HEK293T (cell line): ENCODE measurements around the gene MAP4.

Experiments used
- CTCF ChIA-PET: fragments of 350-600 bp; formaldehyde crosslinking; extraction: SDS; loops from one replicate; lab custom pipeline; 2021; ENCODE audit warnings: antibody characterized with exemption, inconsistent platforms; lab: Yijun Ruan, JAX
- POLR2A ChIA-PET: fragments of 350-600 bp; formaldehyde crosslinking; extraction: SDS; loops from one replicate; lab custom pipeline; 2020; ENCODE audit warnings: antibody characterized with exemption, inconsistent platforms; lab: Yijun Ruan, JAX
- DNase-seq: peaks from one replicate; pipeline ENCODE4 v3.0.0; 2012; ENCODE audit warnings: mixed read lengths; ENCODE audit errors: extremely low spot score
- ARNT ChIP-seq: fragments of 450-650 bp; IDR thresholded peaks from 2 replicates; pipeline ENCODE4 v1.6.1; 2017; ENCODE audit warnings: mild to moderate bottlenecking
- BHLHE40 ChIP-seq: fragments of 450-650 bp; IDR thresholded peaks from 2 replicates; pipeline ENCODE4 v1.6.1; 2016; ENCODE audit warnings: mild to moderate bottlenecking, moderate library complexity, borderline replicate concordance
- CTBP1 ChIP-seq: fragments of 450-650 bp; IDR thresholded peaks from 2 replicates; pipeline ENCODE4 v1.6.1; 2016; ENCODE audit warnings: borderline replicate concordance
- ELF4 ChIP-seq: fragments of 450-650 bp; IDR thresholded peaks from 2 replicates; pipeline ENCODE4 v1.6.1; 2017; ENCODE audit warnings: antibody characterized with exemption
- FOXA1 ChIP-seq: fragments of 450-650 bp; IDR thresholded peaks from 2 replicates; pipeline ENCODE4 v1.6.1; 2016; ENCODE audit warnings: mild to moderate bottlenecking
- FOXK2 ChIP-seq: fragments of 450-650 bp; IDR thresholded peaks from 2 replicates; pipeline ENCODE4 v1.6.1; 2016; ENCODE audit warnings: mild to moderate bottlenecking
- FOXM1 ChIP-seq: fragments of 450-650 bp; IDR thresholded peaks from 2 replicates; pipeline ENCODE4 v1.6.1; 2017; ENCODE audit warnings: mild to moderate bottlenecking, borderline replicate concordance
- HDGF ChIP-seq: fragments of 450-650 bp; IDR thresholded peaks from 2 replicates; pipeline ENCODE4 v1.6.1; 2017; ENCODE audit warnings: antibody characterized with exemption, borderline replicate concordance
- L3MBTL2 ChIP-seq: fragments of 450-650 bp; conservative IDR thresholded peaks from 2 replicates; pipeline ENCODE4 v1.6.1; 2016; ENCODE audit warnings: mild to moderate bottlenecking
- LEF1 ChIP-seq: fragments of 450-650 bp; IDR thresholded peaks from 2 replicates; pipeline ENCODE4 v1.6.1; 2017; ENCODE audit warnings: mild to moderate bottlenecking, borderline replicate concordance
- NFRKB ChIP-seq: fragments of 450-650 bp; IDR thresholded peaks from 2 replicates; pipeline ENCODE4 v1.6.1; 2016; ENCODE audit warnings: mild to moderate bottlenecking, moderate library complexity
- PKNOX1 ChIP-seq: fragments of 450-650 bp; IDR thresholded peaks from 2 replicates; pipeline ENCODE4 v1.6.1; 2016
- SP1 ChIP-seq: fragments of 450-650 bp; IDR thresholded peaks from 2 replicates; pipeline ENCODE4 v1.6.1; 2017
- SUZ12 ChIP-seq: fragments of 450-650 bp; IDR thresholded peaks from 2 replicates; pipeline ENCODE4 v1.6.1; 2016; ENCODE audit warnings: mild to moderate bottlenecking
- TARDBP ChIP-seq: fragments of 450-650 bp; IDR thresholded peaks from 2 replicates; pipeline ENCODE4 v1.6.1; 2016
- ZNF384 ChIP-seq: fragments of 450-650 bp; IDR thresholded peaks from 2 replicates; pipeline ENCODE4 v1.6.1; 2016

MAP4 gene

GRCh38 chr3:47989981-47990440 is 26.2 kb downstream of the MAP4 start:
- peak; percentile 80 for DNase-seq
- TF ChIP-seq HDGF (no peak), ELF4 (no peak), SP1 (no peak), PKNOX1 (no peak), BHLHE40 (no peak), FOXK2 (no peak), TARDBP (no peak), L3MBTL2 (no peak), CTBP1 (no peak), SUZ12 (no peak), NFRKB (no peak), FOXM1 (no peak)
- POLR2A ChIA-PET = interaction anchor here (0.9 to 1.0 kb wide), 2 partner anchors 99 to 125 kb away, joined by 3 read pairs; no protein-coding TSS in a partner anchor
- CTCF ChIA-PET = interaction anchor here (0.6 to 2.1 kb wide), 9 partner anchors 10 to 468 kb away, joined by 3 to 6 read pairs (median 3); no protein-coding TSS in a partner anchor

- no peak for TF ChIP-seq TARDBP
- no peak for TF ChIP-seq FOXA1
- no peak for TF ChIP-seq ARNT
- TF ChIP-seq ELF4 = no peak
- TF ChIP-seq SP1 = no peak
- TF ChIP-seq PKNOX1 = no peak
- no peak for TF ChIP-seq L3MBTL2
- TF ChIP-seq FOXM1 = no peak
- no peak for TF ChIP-seq SUZ12
- TF ChIP-seq LEF1 = no peak
- TF ChIP-seq CTBP1 = no peak
- TF ChIP-seq NFRKB = no peak
- no peak for TF ChIP-seq BHLHE40
- TF ChIP-seq FOXK2 = no peak
- no peak for TF ChIP-seq ZNF384
- TF ChIP-seq HDGF = no peak
- CTCF ChIA-PET = no interaction called here
- no peak for DNase-seq
- POLR2A ChIA-PET = no interaction called here
These were observed 30.8 kb downstream of the MAP4 start for GRCh38 chr3:47985381-47985780.

- no peak for DNase-seq
- ChIA-PET POLR2A (interaction anchor here (1.0 kb wide), 1 partner anchor 105 kb away, joined by 3 read pairs; no protein-coding TSS in a partner anchor), CTCF (no interaction called here)
- TF ChIP-seq ZNF384 = 0 out of 2 replicates have a peak, but pooled peaks have one; percentile 17
- no peak for TF ChIP-seq HDGF
These were observed 32.0 kb downstream of the MAP4 start for GRCh38 chr3:47984075-47984728.

GRCh38 chr3:47980795-47981194 is 35.4 kb downstream of the MAP4 start:
- CTCF ChIA-PET = interaction anchor here (0.8 kb wide), 1 partner anchor 9 kb away, joined by 3 read pairs; no protein-coding TSS in a partner anchor
- POLR2A ChIA-PET = no interaction called here

GRCh38 chr3:47979070-47979469 is 37.1 kb downstream of the MAP4 start:
- TF ChIP-seq TARDBP = no peak
- ChIA-PET POLR2A (no interaction called here), CTCF (no interaction called here)
- no peak for DNase-seq

More at GRCh38 chr3:47980795-47981194, 35.4 kb downstream of the MAP4 start:
- no peak for DNase-seq
- TF ChIP-seq LEF1 = no peak
- no peak for TF ChIP-seq FOXA1
- no peak for TF ChIP-seq FOXM1
- no peak for TF ChIP-seq CTBP1
- no peak for TF ChIP-seq NFRKB
- no peak for TF ChIP-seq FOXK2
- TF ChIP-seq L3MBTL2 = no peak

- no peak for DNase-seq
- TF ChIP-seq FOXA1 (no peak), PKNOX1 (no peak)
- ChIA-PET POLR2A (no interaction called here), CTCF (no interaction called here)
These were observed 37.8 kb downstream of the MAP4 start for GRCh38 chr3:47978386-47978785.

GRCh38 chr3:47976135-47976732 is 40.0 kb downstream of the MAP4 start:
- ChIA-PET CTCF (no interaction called here), POLR2A (no interaction called here)
- TF ChIP-seq HDGF (no peak), NFRKB (no peak), LEF1 (no peak), SP1 (no peak), PKNOX1 (no peak), TARDBP (no peak), FOXA1 (no peak), SUZ12 (no peak), FOXK2 (no peak), L3MBTL2 (no peak), FOXM1 (no peak), ZNF384 (no peak), ARNT (no peak)
- DNase-seq = no peak
